Kidney (tissue), 14 donors: ENCODE results near the gene KIF12. TPM values are rescaled to one million over a fixed set of nuclear protein-coding genes. Genes with fewer than 3 reads are reported as not detected.
"Not testable (repeated sequence)": the region's sequence is repeated elsewhere in the genome, so short reads cannot be mapped to it uniquely, and the experiment has no call there.

ENCODE experiments used
- DNase-seq, 5 donors: peaks; one replicate each; pipeline ENCODE4 v3.0.0-alpha.2; 2013 to 2020
- FAIRE-seq: peaks from 2 replicates; lab custom pipeline; 2012; peaks lifted over from hg19 to GRCh38; lab: Jason Lieb, UNC
- H3K27ac ChIP-seq, 2 donors: one replicate each; pipeline ENCODE4 v1.7.0; 2013; ENCODE audit warnings: low read depth in 2 of 2, low read length in 2 of 2, inconsistent platforms in 1 of 2
- H3K27me3 ChIP-seq: one replicate; pipeline ENCODE4 v1.7.1; 2013; ENCODE audit warnings: low read length, inconsistent platforms; ENCODE audit not compliant: control insufficient read depth, insufficient read depth
- H3K36me3 ChIP-seq, 3 donors: one replicate each; pipeline versions ENCODE4 v1.7.0 to v1.7.1; 2013; ENCODE audit warnings: low read length in 3 of 3, control low read depth in 1 of 3, inconsistent platforms in 1 of 3; ENCODE audit not compliant: insufficient read depth in 3 of 3, control insufficient read depth in 2 of 3
- H3K4me1 ChIP-seq, 3 donors: one replicate each; pipeline versions ENCODE4 v1.7.0 to v1.7.1; 2013; ENCODE audit warnings: low read length in 3 of 3, inconsistent platforms in 1 of 3, low read depth in 1 of 3; ENCODE audit not compliant: control insufficient read depth in 2 of 3, insufficient read depth in 2 of 3
- H3K4me3 ChIP-seq, 3 donors: one replicate each; pipeline versions ENCODE4 v1.7.0 to v1.8.1; 2013; ENCODE audit warnings: low read length in 3 of 3, control low read depth in 1 of 3, inconsistent platforms in 1 of 3
- H3K9ac ChIP-seq, 3 donors: one replicate each; pipeline versions ENCODE4 v1.7.0 to v1.7.1; 2013; ENCODE audit warnings: low read length in 3 of 3, control low read depth in 1 of 3, inconsistent platforms in 1 of 3
- H3K9me3 ChIP-seq, 3 donors: one replicate each; pipeline versions ENCODE4 v1.7.0 to v1.7.1; 2013; ENCODE audit warnings: low read length in 3 of 3, control low read depth in 1 of 3, inconsistent platforms in 1 of 3; ENCODE audit not compliant: control insufficient read depth in 2 of 3, insufficient read depth in 1 of 3
- CTCF ChIP-seq: IDR thresholded peaks from 3 replicates; pipeline ENCODE4 v1.5.1; 2012; ENCODE audit warnings: mild to moderate bottlenecking, moderate library complexity, borderline replicate concordance; ENCODE audit not compliant: insufficient read depth; ENCODE audit errors: extremely low read depth
- intact Hi-C: fragments of 100-400 bp; cut with DNase I; formaldehyde crosslinking; loops from one replicate; pipeline ENCODE4 v1.11.1; 2022
- polyA plus RNA-seq: library from polyadenylated mRNA; stranded (reverse); fragments of 350-450 nt; fragmentation: Illumina TruSeq; extraction: RNeasy Lipid Tissue Mini Kit (QIAGEN cat#74804); gene quantifications from one replicate; pipeline ENCODE4 v1.2.3, GENCODE V29; 2014; ENCODE audit warnings: low read depth, low replicate concordance; ENCODE audit not compliant: insufficient read depth
- total RNA-seq: library from RNA; stranded (reverse); fragmentation: NEBNext Ultra II Directional; extraction: Animal tissue kit (Norgen Biotek cat#: 25700); gene quantifications from one replicate; pipeline ENCODE4 v1.2.1, GENCODE V29; 2021
- donor health status: control.
- donor health status: control.
- donor health status: control.
- donor health status: control.
- donor health status: control.
- donor health status: DM: yes; HTN: yes; CAD: no.
- donor health status: Normal renal cell carcinoma (clear cell type).

KIF12 gene
- total and polyA plus RNA-seq, 2 donors from 2014 or later = 155 to 202 TPM

GRCh38 chr9:114046875-114047274, 52.2 kb downstream of the KIF12 start:
- no peaks in the 10 kb centered on the region for H3K4me1 ChIP-seq
- no peak for DNase-seq

GRCh38 chr9:114046237-114046755, 52.8 kb downstream of the KIF12 start:
- no peak for TF ChIP-seq CTCF
- Histone ChIP-seq H3K4me3 (no peak overlapping the region), H3K27ac (no peak overlapping the region), H3K9me3 (no peaks in the 10 kb centered on the region), H3K4me1 (no peaks in the 10 kb centered on the region), H3K27me3 (no peaks in the 10 kb centered on the region), H3K9ac (no peak overlapping the region), H3K36me3 (peaks cover 8 to 43% (median 30%) of the 10 kb centered on the region in 3 donors)
- intact Hi-C loops = no loop called here
- FAIRE-seq = no peak
- no peak for DNase-seq

More at GRCh38 chr9:114046875-114047274, 52.2 kb downstream of the KIF12 start:
- no peak for FAIRE-seq
- Histone ChIP-seq H3K36me3 (peaks cover 8 to 49% (median 34%) of the 10 kb centered on the region in 3 donors), H3K4me3 (no peak overlapping the region), H3K27ac (no peak overlapping the region), H3K9me3 (no peaks in the 10 kb centered on the region), H3K27me3 (no peaks in the 10 kb centered on the region), H3K9ac (no peak overlapping the region)
- intact Hi-C loops = no loop called here
- no peak for TF ChIP-seq CTCF

GRCh38 chr9:114043660-114044059, 55.4 kb downstream of the KIF12 start:
- intact Hi-C loops, H3K4me3 ChIP-seq, DNase-seq, H3K27me3 ChIP-seq, H3K4me1 ChIP-seq, H3K9ac ChIP-seq, H3K9me3 ChIP-seq, H3K27ac ChIP-seq, FAIRE-seq: not testable (repeated sequence)
- peaks cover 6 to 19% (median 16%) of the 10 kb centered on the region in 3 donors for H3K36me3 ChIP-seq

Other genes starting within 250 kb of the KIF12 start
- gene ZNF618, start 223.0 kb downstream of the KIF12 start, total RNA-seq = 31.9 TPM
- gene ZNF618, start 223.0 kb downstream of the KIF12 start, polyA plus RNA-seq = 5.6 TPM
- gene AMBP, start 21.0 kb downstream of the KIF12 start, total RNA-seq = 5.3 TPM
- 43.5 TPM for gene AMBP, start 21.0 kb downstream of the KIF12 start, polyA plus RNA-seq
- 45.6 TPM for gene COL27A1, start 56.2 kb upstream of the KIF12 start, total RNA-seq
- gene COL27A1, start 56.2 kb upstream of the KIF12 start, polyA plus RNA-seq = 13.6 TPM
- not detected for gene ORM1, start 223.8 kb upstream of the KIF12 start, total RNA-seq
- 0.73 TPM for gene ORM1, start 223.8 kb upstream of the KIF12 start, polyA plus RNA-seq
- gene ORM2, start 230.6 kb upstream of the KIF12 start, total RNA-seq = not detected
- gene ORM2, start 230.6 kb upstream of the KIF12 start, polyA plus RNA-seq = not detected